HepG2 (cell line): ENCODE results near the gene ATP11B. TPM values are rescaled to one million over a fixed set of nuclear protein-coding genes. Genes with fewer than 3 reads are reported as not detected.

Experiments
- ATAC-seq: fragments of 200-7000 bp; cut with Tn5 transposase; 3 replicates; pipeline ENCODE4 v1.9.1; 2020; ENCODE audit warnings: mild to moderate bottlenecking, moderate library complexity
- BruUV-seq: library from RNA; stranded (reverse); fragments of 400-500 nt; replicated peaks from 2 replicates; lab custom pipeline; 2021; lab: Mats Ljungman, UMichigan
- CTCF ChIA-PET: fragments of 300-600 bp; formaldehyde crosslinking; extraction: SDS; loops from one replicate; lab custom pipeline; 2021; ENCODE audit warnings: low total read pairs, inconsistent platforms, low intra/inter-chr PET ratio; lab: Yijun Ruan, JAX
- POLR2A ChIA-PET: fragments of 350-600 bp; sonication (Branson Sonifier 250); formaldehyde crosslinking; loops from one replicate; lab custom pipeline; 2020; ENCODE audit warnings: antibody characterized with exemption, inconsistent platforms; lab: Yijun Ruan, JAX
- DNase-seq: peaks from one replicate; pipeline ENCODE4 v3.0.0-alpha.2; 2015; ENCODE audit warnings: low spot score
- FAIRE-seq: peaks from 3 replicates; lab custom pipeline; 2011; peaks lifted over from hg19 to GRCh38; lab: Jason Lieb, UNC
- H2AFZ ChIP-seq: one replicate; pipeline ENCODE4 v1.6.1; 2011; ENCODE audit warnings: low read length, inconsistent platforms
- H3K27ac ChIP-seq: fragments of 300-600 bp; 3 replicates; pipeline ENCODE4 v1.8.0; 2011; ENCODE audit warnings: mixed run types, mild to moderate bottlenecking, mixed read lengths, low read length, inconsistent platforms; ENCODE audit not compliant: insufficient read depth; ENCODE audit errors: extremely low read length
- H3K27me3 ChIP-seq, 2 experiments: fragments of 200-600 bp in 1 of 2; 2 replicates in 1 of 2; 3 replicates in 1 of 2; pipeline versions ENCODE4 v1.6.0 to v1.8.0; 2011; ENCODE audit warnings: low read length in 2 of 2, mild to moderate bottlenecking in 2 of 2, moderate library complexity in 2 of 2, inconsistent platforms in 1 of 2; ENCODE audit not compliant: insufficient read depth in 2 of 2, control insufficient read depth in 1 of 2
- H3K36me3 ChIP-seq, 2 experiments: fragments of 200-600 bp in 1 of 2; replicated peaks in 1 of 2; 2 replicates in 1 of 2; 3 replicates in 1 of 2; pipeline versions ENCODE4 v1.5.1 to v1.8.0; 2011; ENCODE audit warnings: low read length in 2 of 2, inconsistent platforms in 1 of 2; ENCODE audit not compliant: insufficient read depth in 2 of 2, control insufficient read depth in 1 of 2
- H3K4me1 ChIP-seq: 2 replicates; pipeline ENCODE4 v1.5.1; 2012; ENCODE audit warnings: low read length, inconsistent platforms; ENCODE audit not compliant: insufficient read depth
- H3K4me2 ChIP-seq: 2 replicates; pipeline ENCODE4 v1.6.0; 2011; ENCODE audit warnings: low read depth, low read length, inconsistent platforms
- H3K4me3 ChIP-seq, 3 experiments: fragments of 200-600 bp in 1 of 3; sonication (generic), shearing (Covaris generic) in 1 of 3; replicated peaks in 1 of 3; 2 replicates each; pipeline ENCODE4 v1.5.1; 2011 to 2016; ENCODE audit warnings: low read length in 3 of 3, inconsistent platforms in 2 of 3, low read depth in 2 of 3, mild to moderate bottlenecking in 2 of 3, control low read depth in 1 of 3, mixed read lengths in 1 of 3; ENCODE audit not compliant: insufficient read depth in 1 of 3
- H3K79me2 ChIP-seq: one replicate; pipeline ENCODE4 v1.6.1; 2011; ENCODE audit warnings: low read length, inconsistent platforms; ENCODE audit not compliant: insufficient read depth
- H3K9ac ChIP-seq: 2 replicates; pipeline ENCODE4 v1.6.0; 2011; ENCODE audit warnings: mild to moderate bottlenecking, low read depth, low read length, inconsistent platforms; ENCODE audit not compliant: insufficient read depth
- H3K9me3 ChIP-seq: 2 replicates; pipeline ENCODE4 v1.5.1; 2012; ENCODE audit warnings: mild to moderate bottlenecking, low read length
- H4K20me1 ChIP-seq: 2 replicates; pipeline ENCODE4 v1.6.0; 2011; ENCODE audit warnings: inconsistent platforms, mild to moderate bottlenecking, low read length, moderate library complexity; ENCODE audit not compliant: insufficient read depth
- AHDC1 ChIP-seq: sonication (generic); formaldehyde crosslinking; IDR thresholded peaks from 2 replicates; pipeline ENCODE4 v1.5.1; 2020; ENCODE audit warnings: mild to moderate bottlenecking, missing genetic modification reagents, borderline replicate concordance
- CCAR2 ChIP-seq: fragments of 200-400 bp; formaldehyde crosslinking; optimal IDR thresholded peaks from 2 replicates; pipeline ENCODE3; 2018; ENCODE audit warnings: low read depth, mild to moderate bottlenecking, low read length, moderate library complexity
- CTCF ChIP-seq: sonication (generic); formaldehyde crosslinking; IDR thresholded peaks from 2 replicates; pipeline ENCODE4 v1.5.0; 2020; ENCODE audit warnings: mild to moderate bottlenecking, missing genetic modification reagents, moderate library complexity
- HNF4G ChIP-seq, 2 experiments: sonication (generic) in 1 of 2; formaldehyde crosslinking in 1 of 2; IDR thresholded peaks; 2 replicates each; pipeline versions ENCODE4 v1.4.0 to v1.6.1; 2011 to 2020; ENCODE audit warnings: borderline replicate concordance in 2 of 2, low read depth in 2 of 2, mild to moderate bottlenecking in 2 of 2, low read length in 1 of 2, missing genetic modification reagents in 1 of 2, moderate library complexity in 1 of 2
- REPIN1 ChIP-seq: sonication (generic); formaldehyde crosslinking; IDR thresholded peaks from 2 replicates; pipeline ENCODE4 v1.8.0; 2022; ENCODE audit warnings: missing genetic modification reagents, low read depth, mild to moderate bottlenecking, borderline replicate concordance
- SRSF9 ChIP-seq: fragments of 200-400 bp; formaldehyde crosslinking; IDR thresholded peaks from 2 replicates; pipeline ENCODE4 v1.6.1; 2018; ENCODE audit warnings: borderline replicate concordance, mild to moderate bottlenecking, low read depth, low read length; ENCODE audit not compliant: insufficient read depth, poor library complexity, severe bottlenecking
- ZNF335 ChIP-seq: sonication (generic); formaldehyde crosslinking; IDR thresholded peaks from 2 replicates; pipeline ENCODE4 v1.4.0; 2020; ENCODE audit warnings: missing genetic modification reagents
- ZNF44 ChIP-seq: sonication (generic); formaldehyde crosslinking; IDR thresholded peaks from 2 replicates; pipeline ENCODE4 v1.5.1; 2020; ENCODE audit warnings: mild to moderate bottlenecking, missing genetic modification reagents
- whole genome bisulfite sequencing: methylation state at CpG from one replicate; pipeline ENCODE4 v1.1.6; 2017; ENCODE audit warnings: low lambda C conversion rate; 5-methylcytosine and 5-hydroxymethylcytosine counted together
- in situ Hi-C: cut with HindIII; loops from 2 replicates; pipeline ENCODE4 v1.10.0; 2017; ENCODE audit warnings: low pct_unique_long_range_greater_than_20kb; ENCODE audit not compliant: extremely low pct_ligation_motif_present
- intact Hi-C: fragments of 100-400 bp; cut with micrococcal nuclease; formaldehyde crosslinking; loops from one replicate; pipeline ENCODE4 v1.10.0; 2022; ENCODE audit not compliant: unreplicated experiment
- polyA plus RNA-seq, 8 experiments: library from polyadenylated mRNA; depleted of rRNA in 3 of 8; stranded (reverse) in 7 of 8; unstranded in 1 of 8; fragments of >200 nt; fragmentation: Illumina TruSeq in 4 of 8; extraction: Trizol in 4 of 8; gene quantifications; 2 replicates each; pipeline versions ENCODE4 v1.2.1 to v1.2.3, GENCODE V29; 2011 to 2016; ENCODE audit warnings: low read depth in 4 of 8, missing spikeins in 1 of 8, mixed read lengths in 1 of 8; ENCODE audit not compliant: insufficient read depth in 1 of 8
- total RNA-seq, 5 experiments: library from RNA; depleted of rRNA; stranded (reverse); fragments of >200 nt; fragmentation: Illumina TruSeq; extraction: Trizol; gene quantifications; 2 replicates each; pipeline ENCODE4 v1.2.3, GENCODE V29; 2016; ENCODE audit warnings: low read depth in 1 of 5
- TF ChIP-seq, protein P1 (sequence below): sonication (generic); formaldehyde crosslinking; IDR thresholded peaks from 2 replicates; pipeline ENCODE4 v1.4.0; 2020; ENCODE audit warnings: missing genetic modification reagents

ATP11B gene
- total and polyA plus RNA-seq, 2 of the 13 experiments (the other 11 are each of a cell fraction or from before 2014, with no cell fraction given), result 10.1 to 22.9 TPM

DNA sequence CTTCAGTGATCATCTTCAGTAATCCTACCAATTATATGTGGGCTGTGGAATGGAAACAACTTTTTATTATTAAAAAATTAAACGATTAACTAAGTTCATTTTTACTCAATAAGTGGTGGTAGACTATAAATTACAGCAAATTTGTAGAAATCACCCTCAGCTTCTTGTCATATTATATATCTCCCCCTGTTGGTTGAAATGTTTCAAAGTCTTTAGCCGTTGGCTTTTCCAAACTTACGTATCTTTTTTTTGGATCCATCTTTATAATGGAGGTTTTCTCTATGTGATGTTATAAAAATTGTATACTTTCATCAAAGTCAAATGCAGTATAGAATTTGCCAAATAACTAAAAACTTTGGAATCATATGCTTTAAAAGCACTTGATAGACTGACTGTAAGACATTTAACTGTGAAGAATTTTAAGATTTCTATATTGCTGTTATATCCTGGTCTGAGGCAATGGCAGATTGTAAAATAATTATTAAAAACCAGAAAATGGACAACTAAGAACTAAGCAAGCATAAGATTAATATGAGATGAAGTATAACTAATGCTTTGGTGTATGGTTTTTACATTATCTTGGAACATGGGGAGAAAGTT is 44.7 kb downstream of the ATP11B start:
- WGBS, result 56% methylated on average over 3 of the region's 3 CpGs
- DNase-seq (peak; percentile 20), ATAC-seq (no peak), FAIRE-seq (no peak)
- ChIA-PET POLR2A (no interaction called here), CTCF (interaction anchor here (1.7 kb wide), 1 partner anchor 123 kb away, joined by 16 read pairs; no protein-coding TSS in a partner anchor)
- intact Hi-C loops, result loop anchor here (1.0 kb wide), 1 partner anchor 124 kb away; no protein-coding TSS in a partner anchor
- Histone ChIP-seq H3K27me3 (no peaks in the 10 kb centered on the region), H3K79me2 (no peaks in the 10 kb centered on the region), H3K27ac (no peak overlapping the region), H3K9ac (no peak overlapping the region), H3K4me1 (no peaks in the 10 kb centered on the region), H2AFZ (no peak overlapping the region), H4K20me1 (no peaks in the 10 kb centered on the region), H3K4me2 (no peak overlapping the region), H3K9me3 (no peaks in the 10 kb centered on the region), H3K4me3 (no peak overlapping the region), H3K36me3 (0 out of 5 replicates have a peak, but pooled peaks cover 0 to 3% of the 10 kb centered on the region in 2 experiments)
- in situ Hi-C loops, result loop anchor here (10.0 kb wide), 1 partner anchor 123 kb away; no protein-coding TSS in a partner anchor
- BruUV-seq, result no TSS peak
- TF ChIP-seq HNF4G (IDR thresholded peaks at IDR 0.05; ENCODE audit: borderline replicate concordance, low read depth, low read length) (no peak), HNF4G (CRISPR knock-in tag; IDR thresholded peaks at IDR 0.05; ENCODE audit: borderline replicate concordance, low read depth) (no peak), ZNF44 (CRISPR knock-in tag) (no peak), REPIN1 (CRISPR knock-in tag) (no peak), ZNF335 (CRISPR knock-in tag) (no peak), CCAR2 (no peak), SRSF9 (no peak), CTCF (CRISPR knock-in tag) (0 out of 2 replicates have a peak, but pooled peaks have one; percentile 21), AHDC1 (CRISPR knock-in tag) (no peak)
- TF ChIP-seq, protein P1, sequence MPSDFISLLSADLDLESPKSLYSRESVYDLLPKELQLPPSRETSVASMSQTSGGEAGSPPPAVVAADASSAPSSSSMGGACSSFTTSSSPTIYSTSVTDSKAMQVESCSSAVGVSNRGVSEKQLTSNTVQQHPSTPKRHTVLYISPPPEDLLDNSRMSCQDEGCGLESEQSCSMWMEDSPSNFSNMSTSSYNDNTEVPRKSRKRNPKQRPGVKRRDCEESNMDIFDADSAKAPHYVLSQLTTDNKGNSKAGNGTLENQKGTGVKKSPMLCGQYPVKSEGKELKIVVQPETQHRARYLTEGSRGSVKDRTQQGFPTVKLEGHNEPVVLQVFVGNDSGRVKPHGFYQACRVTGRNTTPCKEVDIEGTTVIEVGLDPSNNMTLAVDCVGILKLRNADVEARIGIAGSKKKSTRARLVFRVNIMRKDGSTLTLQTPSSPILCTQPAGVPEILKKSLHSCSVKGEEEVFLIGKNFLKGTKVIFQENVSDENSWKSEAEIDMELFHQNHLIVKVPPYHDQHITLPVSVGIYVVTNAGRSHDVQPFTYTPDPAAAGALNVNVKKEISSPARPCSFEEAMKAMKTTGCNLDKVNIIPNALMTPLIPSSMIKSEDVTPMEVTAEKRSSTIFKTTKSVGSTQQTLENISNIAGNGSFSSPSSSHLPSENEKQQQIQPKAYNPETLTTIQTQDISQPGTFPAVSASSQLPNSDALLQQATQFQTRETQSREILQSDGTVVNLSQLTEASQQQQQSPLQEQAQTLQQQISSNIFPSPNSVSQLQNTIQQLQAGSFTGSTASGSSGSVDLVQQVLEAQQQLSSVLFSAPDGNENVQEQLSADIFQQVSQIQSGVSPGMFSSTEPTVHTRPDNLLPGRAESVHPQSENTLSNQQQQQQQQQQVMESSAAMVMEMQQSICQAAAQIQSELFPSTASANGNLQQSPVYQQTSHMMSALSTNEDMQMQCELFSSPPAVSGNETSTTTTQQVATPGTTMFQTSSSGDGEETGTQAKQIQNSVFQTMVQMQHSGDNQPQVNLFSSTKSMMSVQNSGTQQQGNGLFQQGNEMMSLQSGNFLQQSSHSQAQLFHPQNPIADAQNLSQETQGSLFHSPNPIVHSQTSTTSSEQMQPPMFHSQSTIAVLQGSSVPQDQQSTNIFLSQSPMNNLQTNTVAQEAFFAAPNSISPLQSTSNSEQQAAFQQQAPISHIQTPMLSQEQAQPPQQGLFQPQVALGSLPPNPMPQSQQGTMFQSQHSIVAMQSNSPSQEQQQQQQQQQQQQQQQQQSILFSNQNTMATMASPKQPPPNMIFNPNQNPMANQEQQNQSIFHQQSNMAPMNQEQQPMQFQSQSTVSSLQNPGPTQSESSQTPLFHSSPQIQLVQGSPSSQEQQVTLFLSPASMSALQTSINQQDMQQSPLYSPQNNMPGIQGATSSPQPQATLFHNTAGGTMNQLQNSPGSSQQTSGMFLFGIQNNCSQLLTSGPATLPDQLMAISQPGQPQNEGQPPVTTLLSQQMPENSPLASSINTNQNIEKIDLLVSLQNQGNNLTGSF, result no peak
